Measurements from ENCODE around the gene PRKAR1B.

DNA sequence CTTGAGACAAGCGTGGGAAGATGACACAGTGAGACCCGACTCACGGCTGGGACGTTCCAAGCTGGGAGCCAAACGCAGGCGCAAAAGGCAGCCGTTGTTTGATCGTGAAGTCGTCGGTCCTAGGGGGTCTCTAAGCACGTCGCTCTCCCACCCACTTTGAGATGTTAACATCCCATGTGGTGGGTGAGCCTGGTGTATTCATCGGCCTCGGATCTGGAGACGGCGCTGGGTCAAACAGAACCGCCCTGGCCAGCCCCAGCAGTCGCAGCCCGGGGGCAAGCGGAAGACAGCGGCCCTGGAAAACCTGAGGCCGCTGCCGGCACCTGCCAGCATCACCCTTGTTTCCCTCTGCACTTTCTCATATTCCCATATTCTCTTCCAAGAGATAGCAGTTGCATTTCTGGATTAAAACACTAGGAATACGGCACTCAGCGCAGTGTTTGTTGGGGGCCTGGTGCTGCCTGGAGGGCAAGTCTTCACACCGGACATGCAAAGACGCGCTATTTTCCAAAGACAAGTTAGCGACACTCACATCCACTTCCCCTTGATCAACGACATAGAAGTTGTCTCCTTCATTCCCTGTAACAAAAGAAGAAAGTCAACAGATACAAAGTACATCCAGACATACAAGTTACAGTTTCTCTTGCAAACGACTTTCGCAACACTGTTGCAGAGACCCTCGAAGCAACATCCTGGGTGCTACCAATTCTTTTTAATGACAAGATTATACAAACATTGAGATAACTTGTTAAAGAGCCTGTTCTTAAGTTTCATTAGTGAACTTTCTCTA, 121.2 kb downstream of the PRKAR1B start:
- TF ChIP-seq, protein P1, sequence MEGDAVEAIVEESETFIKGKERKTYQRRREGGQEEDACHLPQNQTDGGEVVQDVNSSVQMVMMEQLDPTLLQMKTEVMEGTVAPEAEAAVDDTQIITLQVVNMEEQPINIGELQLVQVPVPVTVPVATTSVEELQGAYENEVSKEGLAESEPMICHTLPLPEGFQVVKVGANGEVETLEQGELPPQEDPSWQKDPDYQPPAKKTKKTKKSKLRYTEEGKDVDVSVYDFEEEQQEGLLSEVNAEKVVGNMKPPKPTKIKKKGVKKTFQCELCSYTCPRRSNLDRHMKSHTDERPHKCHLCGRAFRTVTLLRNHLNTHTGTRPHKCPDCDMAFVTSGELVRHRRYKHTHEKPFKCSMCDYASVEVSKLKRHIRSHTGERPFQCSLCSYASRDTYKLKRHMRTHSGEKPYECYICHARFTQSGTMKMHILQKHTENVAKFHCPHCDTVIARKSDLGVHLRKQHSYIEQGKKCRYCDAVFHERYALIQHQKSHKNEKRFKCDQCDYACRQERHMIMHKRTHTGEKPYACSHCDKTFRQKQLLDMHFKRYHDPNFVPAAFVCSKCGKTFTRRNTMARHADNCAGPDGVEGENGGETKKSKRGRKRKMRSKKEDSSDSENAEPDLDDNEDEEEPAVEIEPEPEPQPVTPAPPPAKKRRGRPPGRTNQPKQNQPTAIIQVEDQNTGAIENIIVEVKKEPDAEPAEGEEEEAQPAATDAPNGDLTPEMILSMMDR (conservative IDR thresholded peaks at IDR 0.05), result no peak
- no peak for TF ChIP-seq ZFX (IDR thresholded peaks at IDR 0.05)

Measured in C4-2B (cell line).